Measurements from ENCODE around the gene AK8.

AK8 gene

GRCh38 chr9:132864691-132865090 is 13.4 kb downstream of the AK8 start (continued):
- TF ChIP-seq ZNF565 (CRISPR knock-in tag; conservative IDR thresholded peaks at IDR 0.05; ENCODE audit: low read depth) (no peak), ARNTL (CRISPR knock-in tag; IDR thresholded peaks at IDR 0.05; ENCODE audit: borderline replicate concordance, low read depth) (no peak), TCF4 (CRISPR knock-in tag; IDR thresholded peaks at IDR 0.05; ENCODE audit: borderline replicate concordance) (no peak), ZNF8 (CRISPR knock-in tag; IDR thresholded peaks at IDR 0.05) (no peak), SNAI2 (CRISPR knock-in tag; IDR thresholded peaks at IDR 0.05) (no peak), ISL1 (CRISPR knock-in tag; IDR thresholded peaks at IDR 0.05) (no peak), TOX (CRISPR knock-in tag; IDR thresholded peaks at IDR 0.05; ENCODE audit: borderline replicate concordance) (no peak), CSDC2 (CRISPR knock-in tag; IDR thresholded peaks at IDR 0.05) (no peak), PPARA (CRISPR knock-in tag; IDR thresholded peaks at IDR 0.05; ENCODE audit: borderline replicate concordance) (no peak), ZFP30 (CRISPR knock-in tag; IDR thresholded peaks at IDR 0.05) (no peak), POU6F1 (CRISPR knock-in tag; IDR thresholded peaks at IDR 0.05; ENCODE audit: borderline replicate concordance, low read depth) (no peak)

DNA sequence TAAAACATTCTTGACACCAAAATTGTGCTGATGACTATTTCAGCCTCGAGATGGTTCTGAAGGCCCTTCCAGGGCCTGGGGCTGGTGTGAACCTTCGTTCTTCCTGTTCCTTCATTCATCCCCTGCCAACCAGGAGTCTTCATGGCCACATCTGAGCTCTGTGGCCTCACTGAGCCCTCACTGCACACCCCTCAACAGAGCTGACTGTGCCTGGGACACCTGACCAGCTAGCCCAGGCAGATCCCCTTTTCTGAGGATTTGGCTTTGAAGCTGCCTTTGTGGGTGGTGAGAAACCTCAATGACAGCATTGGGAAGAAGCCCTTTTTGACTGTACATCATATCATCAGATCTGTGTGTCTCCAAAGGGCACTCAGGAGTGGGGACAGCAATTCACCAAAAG is 13.8 kb downstream of the AK8 start:
- TF ChIP-seq ZC3H10 (CRISPR knock-in tag; IDR thresholded peaks at IDR 0.05) (no peak), ZFP30 (CRISPR knock-in tag; IDR thresholded peaks at IDR 0.05) (no peak), RARB (CRISPR knock-in tag; IDR thresholded peaks at IDR 0.05) (no peak), TOX (CRISPR knock-in tag; IDR thresholded peaks at IDR 0.05; ENCODE audit: borderline replicate concordance) (no peak), ESRRG (CRISPR knock-in tag; IDR thresholded peaks at IDR 0.05) (no peak), CSDC2 (CRISPR knock-in tag; IDR thresholded peaks at IDR 0.05) (no peak), ISL1 (CRISPR knock-in tag; IDR thresholded peaks at IDR 0.05) (no peak), ZNF8 (CRISPR knock-in tag; IDR thresholded peaks at IDR 0.05) (no peak), OSR1 (CRISPR knock-in tag; IDR thresholded peaks at IDR 0.05) (no peak), ARNTL (CRISPR knock-in tag; IDR thresholded peaks at IDR 0.05; ENCODE audit: borderline replicate concordance, low read depth) (no peak), BACH2 (CRISPR knock-in tag; IDR thresholded peaks at IDR 0.05; ENCODE audit: borderline replicate concordance) (no peak), PPARA (CRISPR knock-in tag; IDR thresholded peaks at IDR 0.05; ENCODE audit: borderline replicate concordance) (no peak), ZFP3 (CRISPR knock-in tag; IDR thresholded peaks at IDR 0.05) (no peak), POU6F1 (CRISPR knock-in tag; IDR thresholded peaks at IDR 0.05; ENCODE audit: borderline replicate concordance, low read depth) (no peak), ZNF565 (CRISPR knock-in tag; conservative IDR thresholded peaks at IDR 0.05; ENCODE audit: low read depth) (no peak), TCF4 (CRISPR knock-in tag; IDR thresholded peaks at IDR 0.05; ENCODE audit: borderline replicate concordance) (no peak)
- TF ChIP-seq, protein P1, sequence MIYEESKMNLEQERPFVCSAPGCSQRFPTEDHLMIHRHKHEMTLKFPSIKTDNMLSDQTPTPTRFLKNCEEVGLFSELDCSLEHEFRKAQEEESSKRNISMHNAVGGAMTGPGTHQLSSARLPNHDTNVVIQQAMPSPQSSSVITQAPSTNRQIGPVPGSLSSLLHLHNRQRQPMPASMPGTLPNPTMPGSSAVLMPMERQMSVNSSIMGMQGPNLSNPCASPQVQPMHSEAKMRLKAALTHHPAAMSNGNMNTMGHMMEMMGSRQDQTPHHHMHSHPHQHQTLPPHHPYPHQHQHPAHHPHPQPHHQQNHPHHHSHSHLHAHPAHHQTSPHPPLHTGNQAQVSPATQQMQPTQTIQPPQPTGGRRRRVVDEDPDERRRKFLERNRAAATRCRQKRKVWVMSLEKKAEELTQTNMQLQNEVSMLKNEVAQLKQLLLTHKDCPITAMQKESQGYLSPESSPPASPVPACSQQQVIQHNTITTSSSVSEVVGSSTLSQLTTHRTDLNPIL (CRISPR knock-in tag; IDR thresholded peaks at IDR 0.05; ENCODE audit: low read depth): no peak
- ATAC-seq: no peak

GRCh38 chr9:132863096-132863495 is 15.0 kb downstream of the AK8 start:
- no peak for ATAC-seq
- TF ChIP-seq PPARA (CRISPR knock-in tag; IDR thresholded peaks at IDR 0.05; ENCODE audit: borderline replicate concordance): no peak

GRCh38 chr9:132862533-132862932 is 15.6 kb downstream of the AK8 start:
- TF ChIP-seq ESRRG (CRISPR knock-in tag; IDR thresholded peaks at IDR 0.05) (no peak), POU6F1 (CRISPR knock-in tag; IDR thresholded peaks at IDR 0.05; ENCODE audit: borderline replicate concordance, low read depth) (no peak)
- no peak for ATAC-seq

DNA sequence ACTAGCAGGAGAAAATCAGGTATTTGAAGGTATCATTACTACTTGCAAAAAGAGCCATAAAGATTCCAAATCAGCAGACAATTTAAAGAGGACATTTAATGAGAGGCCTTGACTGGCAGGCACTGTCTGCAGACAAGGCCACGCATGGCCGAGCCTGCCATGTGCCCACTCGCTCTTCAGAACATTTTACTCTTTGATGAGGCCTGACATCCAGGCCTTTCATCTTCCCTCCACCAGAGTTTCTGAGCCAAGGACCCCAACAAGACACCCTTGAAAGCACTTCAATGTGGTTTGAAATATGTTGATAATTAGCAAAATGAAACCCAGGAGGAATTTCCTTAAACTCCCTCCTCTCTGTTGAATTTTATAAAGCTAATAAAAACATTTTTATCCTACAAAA is 16.4 kb downstream of the AK8 start:
- ATAC-seq: no peak
- TF ChIP-seq ZNF70 (CRISPR knock-in tag; IDR thresholded peaks at IDR 0.05) (no peak), SNAI2 (CRISPR knock-in tag; IDR thresholded peaks at IDR 0.05) (no peak), POU6F1 (CRISPR knock-in tag; IDR thresholded peaks at IDR 0.05; ENCODE audit: borderline replicate concordance, low read depth) (no peak), ISL1 (CRISPR knock-in tag; IDR thresholded peaks at IDR 0.05) (no peak), ESRRG (CRISPR knock-in tag; IDR thresholded peaks at IDR 0.05) (no peak), ARNTL (CRISPR knock-in tag; IDR thresholded peaks at IDR 0.05; ENCODE audit: borderline replicate concordance, low read depth) (no peak), PATZ1 (CRISPR knock-in tag; IDR thresholded peaks at IDR 0.05; ENCODE audit: borderline replicate concordance) (no peak), ZC3H10 (CRISPR knock-in tag; IDR thresholded peaks at IDR 0.05) (no peak)

All from SK-N-SH treated with all-trans-retinoic acid at 6 μM for 48 hours (cell line).